HUDEP-2 (cell line): ENCODE measurements around the gene LAMB1.
A peak's percentile ranks its signal among the peaks of the same experiment; 100 is the strongest.

ENCODE experiments used
- DNase-seq, 76 experiments: peaks; one replicate each; lab custom pipeline; 2025; ENCODE audit not compliant: unreplicated experiment in 76 of 76; lab: John Stamatoyannopoulos, UW

Gene LAMB1

DNA sequence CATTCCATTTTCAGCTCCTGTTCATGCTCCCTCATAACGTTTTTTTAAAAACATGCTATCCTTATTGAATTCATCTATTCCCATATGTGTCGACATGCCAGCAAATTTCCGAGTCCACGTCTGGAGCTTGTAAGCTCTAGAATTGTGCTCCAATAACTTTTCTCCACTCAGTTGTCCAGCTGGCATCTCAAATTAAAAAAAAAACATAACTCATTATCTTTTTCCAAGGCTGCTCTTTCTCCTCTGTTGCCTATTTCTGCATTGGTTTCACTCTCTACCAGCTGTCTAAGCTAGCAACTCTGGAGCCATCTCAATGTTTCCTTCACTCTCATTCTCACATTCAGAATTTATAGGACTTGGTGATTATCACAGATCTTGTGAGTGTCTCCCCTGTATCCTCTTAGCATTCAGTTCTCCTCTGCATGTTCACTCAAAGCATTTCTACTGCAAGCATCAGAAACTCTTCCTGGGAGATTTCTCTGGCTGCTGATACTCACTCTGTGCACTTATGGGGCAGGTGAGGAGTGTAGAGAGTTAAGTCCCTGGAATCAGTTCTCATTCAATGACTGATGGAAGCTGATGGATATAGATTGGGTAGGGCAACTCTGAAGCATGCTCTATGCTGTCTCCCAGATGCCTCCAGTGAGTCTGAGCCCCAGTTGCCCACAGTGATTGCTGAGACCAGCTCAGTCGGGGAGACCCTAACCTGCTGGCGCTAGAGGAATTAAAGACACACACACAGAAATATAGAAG is 118.7 kb downstream of the LAMB1 start:
- DNase-seq: no peak

GRCh38 chr7:107882766-107883165 is 120.2 kb downstream of the LAMB1 start:
- no peak for DNase-seq

DNA sequence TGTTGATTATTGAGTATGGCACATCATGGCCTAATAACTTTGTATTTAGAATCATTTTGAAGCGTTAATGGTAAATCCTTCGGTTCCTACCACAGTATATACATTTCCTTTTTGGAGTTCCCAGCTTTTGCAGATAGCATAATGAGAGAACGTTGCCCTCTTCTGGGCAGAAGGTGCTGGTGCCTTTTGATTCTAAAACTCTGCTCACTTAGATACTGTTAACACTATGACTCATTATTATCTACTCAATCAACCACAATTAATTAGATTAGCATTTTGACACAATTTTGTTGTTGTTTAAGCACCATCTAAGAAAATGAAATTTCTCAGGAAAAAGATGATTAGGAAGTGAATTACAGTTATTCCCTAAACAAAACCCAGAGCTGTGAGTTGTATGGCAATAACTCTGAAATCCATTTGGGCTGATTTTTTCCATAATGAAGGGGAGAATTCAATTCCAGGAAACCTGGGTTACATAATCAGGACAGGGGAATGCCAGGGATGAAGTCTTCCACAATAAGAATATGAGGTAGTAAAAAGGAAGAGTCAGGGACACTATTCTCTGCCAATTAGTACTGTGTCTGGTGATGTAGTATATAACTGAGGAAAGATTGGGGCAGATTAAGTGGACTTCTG is 123.4 kb downstream of the LAMB1 start:
- DNase-seq: peak in 45 of 76 experiments; percentile 6 to 71 (median 39)

GRCh38 chr7:107878636-107879035 is 124.3 kb downstream of the LAMB1 start:
- DNase-seq: no peak

GRCh38 chr7:107877731-107878382 is 125.1 kb downstream of the LAMB1 start:
- DNase-seq: no peak

- DNase-seq: no peak
Measured at GRCh38 chr7:107876916-107877315, 126.0 kb downstream of the LAMB1 start.

DNA sequence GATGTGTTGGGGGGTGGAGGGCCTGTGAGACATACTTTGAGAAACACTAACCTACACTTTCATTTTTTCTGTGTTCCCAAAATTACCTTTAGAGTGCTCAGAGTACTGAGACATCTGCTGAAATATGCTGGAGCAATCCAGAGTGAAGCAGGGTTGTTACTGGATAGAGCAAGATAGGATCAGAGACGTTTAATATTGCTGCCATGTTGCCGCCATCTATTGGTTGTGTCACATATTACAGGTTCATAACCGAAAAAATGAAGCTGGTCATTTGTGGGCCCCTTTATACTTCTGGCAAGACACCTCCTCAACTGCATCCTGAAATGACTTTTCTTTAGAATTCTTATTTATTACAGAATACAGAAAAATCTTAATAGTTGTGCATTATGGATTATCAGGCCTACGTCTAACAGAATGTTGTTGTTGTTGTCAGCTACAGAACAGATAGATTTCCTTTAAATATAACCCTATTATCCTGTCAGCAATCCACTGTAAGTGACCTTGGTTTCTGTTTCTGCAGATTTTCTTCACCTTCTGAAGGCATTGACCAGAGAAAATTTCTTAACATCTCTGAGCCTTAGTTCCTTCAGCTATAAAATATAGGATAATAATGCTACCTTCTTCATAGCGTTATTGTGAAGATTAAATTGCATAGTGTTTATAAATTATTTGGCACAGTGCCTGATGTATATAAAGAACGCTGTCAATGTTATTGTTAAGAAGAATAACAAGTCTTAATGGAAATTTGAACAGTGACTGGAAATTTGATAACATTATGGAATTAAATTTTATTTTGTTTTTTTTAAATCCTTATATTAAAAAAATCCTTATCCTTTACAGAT is 128.1 kb downstream of the LAMB1 start:
- peak in 48 of 76 experiments; percentile 3 to 82 (median 50) for DNase-seq

DNA sequence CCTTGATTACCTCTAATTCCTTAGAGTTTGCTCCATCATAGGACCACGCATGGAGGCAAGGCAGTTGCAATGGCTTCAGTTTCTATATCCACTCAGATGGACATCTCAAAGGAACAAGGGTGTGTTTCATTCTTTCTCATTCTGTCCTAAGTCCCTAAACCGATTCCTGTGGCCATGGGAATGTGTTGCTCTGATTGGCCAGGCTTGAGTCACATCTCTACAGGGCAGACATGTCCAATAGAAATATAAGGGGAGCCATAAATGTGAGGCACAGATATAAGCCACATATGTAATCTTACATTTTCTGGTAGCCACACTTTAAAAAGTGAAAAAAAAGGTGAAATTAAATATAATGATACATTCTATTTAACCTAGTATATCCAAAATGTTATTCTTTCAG is 128.8 kb downstream of the LAMB1 start:
- no peak for DNase-seq
